ENCODE measurements around the gene KDM6A. TPM values are rescaled to one million over a fixed set of nuclear protein-coding genes. Genes with fewer than 3 reads are reported as not detected.

The KDM6A gene
- total RNA-seq, 1 experiment from 2014 or later: 42.8 TPM

DNA sequence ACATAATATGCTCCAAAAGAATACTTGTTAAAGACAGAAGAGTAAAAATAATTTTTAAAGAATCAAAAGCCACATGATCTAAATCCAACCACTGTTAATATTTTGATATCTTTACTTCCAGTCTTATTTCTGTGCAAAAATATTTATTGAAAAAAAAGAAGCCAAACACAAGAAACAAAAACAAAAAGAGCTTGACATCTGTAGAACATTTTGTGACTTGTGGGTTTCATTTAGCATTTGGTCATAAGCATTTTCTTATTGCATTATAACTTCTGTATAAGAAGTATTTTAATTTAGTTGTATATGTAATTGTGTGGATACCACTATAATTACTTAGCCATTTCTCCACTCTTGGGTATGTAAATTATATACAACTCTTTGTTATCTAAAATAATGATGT is 264.5 kb downstream of the KDM6A start:
- Mint-ChIP-seq H3K36me3 (ENCODE audit: insufficient read depth, unreplicated experiment) (no peaks in the 10 kb centered on the region), H3K4me1 (ENCODE audit: low read depth, unreplicated experiment) (no peaks in the 10 kb centered on the region), H3K27ac (ENCODE audit: unreplicated experiment) (no peak overlapping the region), H3K27me3 (ENCODE audit: unreplicated experiment) (no peaks in the 10 kb centered on the region), H3K9me3 (ENCODE audit: low read depth, unreplicated experiment) (peaks cover 3% of the 10 kb centered on the region), H3K4me3 (ENCODE audit: low read depth, unreplicated experiment) (no peak overlapping the region)
- BruUV-seq (replicated peaks): no TSS peak
- TF ChIP-seq, protein P1, sequence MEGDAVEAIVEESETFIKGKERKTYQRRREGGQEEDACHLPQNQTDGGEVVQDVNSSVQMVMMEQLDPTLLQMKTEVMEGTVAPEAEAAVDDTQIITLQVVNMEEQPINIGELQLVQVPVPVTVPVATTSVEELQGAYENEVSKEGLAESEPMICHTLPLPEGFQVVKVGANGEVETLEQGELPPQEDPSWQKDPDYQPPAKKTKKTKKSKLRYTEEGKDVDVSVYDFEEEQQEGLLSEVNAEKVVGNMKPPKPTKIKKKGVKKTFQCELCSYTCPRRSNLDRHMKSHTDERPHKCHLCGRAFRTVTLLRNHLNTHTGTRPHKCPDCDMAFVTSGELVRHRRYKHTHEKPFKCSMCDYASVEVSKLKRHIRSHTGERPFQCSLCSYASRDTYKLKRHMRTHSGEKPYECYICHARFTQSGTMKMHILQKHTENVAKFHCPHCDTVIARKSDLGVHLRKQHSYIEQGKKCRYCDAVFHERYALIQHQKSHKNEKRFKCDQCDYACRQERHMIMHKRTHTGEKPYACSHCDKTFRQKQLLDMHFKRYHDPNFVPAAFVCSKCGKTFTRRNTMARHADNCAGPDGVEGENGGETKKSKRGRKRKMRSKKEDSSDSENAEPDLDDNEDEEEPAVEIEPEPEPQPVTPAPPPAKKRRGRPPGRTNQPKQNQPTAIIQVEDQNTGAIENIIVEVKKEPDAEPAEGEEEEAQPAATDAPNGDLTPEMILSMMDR (IDR thresholded peaks at IDR 0.05; ENCODE audit: unreplicated experiment): no peak
- CTCF ChIA-PET: no interaction called here
- intact Hi-C loops (cut with micrococcal nuclease; ENCODE audit: unreplicated experiment): no loop called here
- no peak for DNase-seq

DNA sequence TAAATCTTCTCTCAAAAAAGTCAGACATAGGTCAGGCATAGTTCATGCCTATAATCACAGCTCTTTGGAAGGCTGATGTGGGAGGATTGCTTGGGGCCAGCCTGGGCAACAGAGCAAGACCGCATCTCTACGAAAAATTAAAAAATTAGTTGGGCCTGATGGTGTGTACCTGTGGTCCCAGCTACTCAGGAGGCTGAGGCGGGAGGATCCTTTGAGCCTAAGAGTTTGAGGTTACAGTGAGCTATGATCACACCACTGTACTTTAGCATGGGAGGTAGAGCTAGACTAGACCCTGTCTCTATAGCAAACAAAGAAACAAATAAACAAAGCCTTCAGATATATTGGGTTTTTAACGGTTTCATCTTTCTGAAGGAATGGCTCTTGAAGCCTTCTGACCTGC is 265.5 kb downstream of the KDM6A start:
- H3K4me1 Mint-ChIP-seq (ENCODE audit: low read depth, unreplicated experiment): no peaks in the 10 kb centered on the region
- H3K36me3 Mint-ChIP-seq (ENCODE audit: insufficient read depth, unreplicated experiment): no peaks in the 10 kb centered on the region
- H3K27ac Mint-ChIP-seq (ENCODE audit: unreplicated experiment): no peak overlapping the region
- CTCF ChIA-PET: no interaction called here
- H3K9me3 Mint-ChIP-seq (ENCODE audit: low read depth, unreplicated experiment): peaks cover 1% of the 10 kb centered on the region
- no peaks in the 10 kb centered on the region for H3K27me3 Mint-ChIP-seq (ENCODE audit: unreplicated experiment)
- no peak overlapping the region for H3K4me3 Mint-ChIP-seq (ENCODE audit: low read depth, unreplicated experiment)
- intact Hi-C loops (cut with micrococcal nuclease; ENCODE audit: unreplicated experiment): no loop called here
- no peak for DNase-seq
- BruUV-seq (replicated peaks): no TSS peak
- TF ChIP-seq, protein P1 (IDR thresholded peaks at IDR 0.05; ENCODE audit: unreplicated experiment): no peak

DNA sequence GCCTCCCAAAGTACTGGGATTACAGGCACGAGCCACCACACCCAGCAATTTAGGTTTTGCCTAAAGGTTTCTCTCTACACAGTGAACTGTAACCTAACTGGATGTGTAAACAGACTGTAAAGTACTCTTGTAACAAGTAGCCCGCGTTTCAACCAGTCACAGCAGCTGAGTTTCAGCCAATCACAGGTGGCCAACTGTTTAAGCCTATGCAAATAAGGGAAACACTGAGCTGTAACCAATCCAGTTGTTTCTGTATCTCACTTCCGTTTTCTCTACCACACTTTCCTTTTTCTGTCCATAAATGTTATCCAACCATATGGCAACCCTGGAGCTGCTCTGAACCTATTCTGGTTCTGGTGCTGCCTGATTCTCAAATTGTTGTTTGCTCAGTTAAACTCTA is 267.8 kb downstream of the KDM6A start:
- H3K27ac Mint-ChIP-seq (ENCODE audit: unreplicated experiment): no peak overlapping the region
- intact Hi-C loops (cut with micrococcal nuclease; ENCODE audit: unreplicated experiment): no loop called here
- DNase-seq: no peak
- CTCF ChIA-PET: no interaction called here
- H3K36me3 Mint-ChIP-seq (ENCODE audit: insufficient read depth, unreplicated experiment): no peaks in the 10 kb centered on the region
- no peak overlapping the region for H3K4me3 Mint-ChIP-seq (ENCODE audit: low read depth, unreplicated experiment)
- H3K9me3 Mint-ChIP-seq (ENCODE audit: low read depth, unreplicated experiment): no peaks in the 10 kb centered on the region
- no TSS peak for BruUV-seq (replicated peaks)
- no peaks in the 10 kb centered on the region for H3K4me1 Mint-ChIP-seq (ENCODE audit: low read depth, unreplicated experiment)
- TF ChIP-seq, protein P1 (IDR thresholded peaks at IDR 0.05; ENCODE audit: unreplicated experiment): no peak
- no peaks in the 10 kb centered on the region for H3K27me3 Mint-ChIP-seq (ENCODE audit: unreplicated experiment)

DNA sequence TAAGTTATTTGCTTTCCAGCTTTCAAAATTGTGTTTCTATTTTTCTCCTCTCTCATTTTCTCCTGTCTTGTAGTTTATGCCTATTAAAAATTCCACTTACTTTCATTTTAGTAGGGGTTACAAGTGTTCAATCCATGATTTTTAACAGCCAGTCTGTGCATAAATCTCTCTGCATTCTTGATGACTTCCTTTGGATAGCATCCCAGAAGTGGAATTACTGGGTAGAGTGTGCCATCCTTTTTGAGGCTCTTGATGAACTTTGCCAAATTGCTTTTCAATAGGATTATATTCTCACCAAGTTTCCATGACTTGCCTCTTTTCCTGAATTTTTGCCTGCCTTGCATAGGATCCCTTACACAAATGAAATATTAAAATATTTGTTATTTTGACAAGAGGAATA is 269.2 kb downstream of the KDM6A start:
- Mint-ChIP-seq H3K27ac (ENCODE audit: unreplicated experiment) (no peak overlapping the region), H3K4me3 (ENCODE audit: low read depth, unreplicated experiment) (no peak overlapping the region), H3K9me3 (ENCODE audit: low read depth, unreplicated experiment) (no peaks in the 10 kb centered on the region), H3K27me3 (ENCODE audit: unreplicated experiment) (no peaks in the 10 kb centered on the region), H3K36me3 (ENCODE audit: insufficient read depth, unreplicated experiment) (no peaks in the 10 kb centered on the region), H3K4me1 (ENCODE audit: low read depth, unreplicated experiment) (no peaks in the 10 kb centered on the region)
- no peak for DNase-seq
- TF ChIP-seq, protein P1 (IDR thresholded peaks at IDR 0.05; ENCODE audit: unreplicated experiment): no peak
- BruUV-seq (replicated peaks): no TSS peak
- CTCF ChIA-PET: no interaction called here
- intact Hi-C loops (cut with micrococcal nuclease; ENCODE audit: unreplicated experiment): no loop called here
